SHP77 treated with DMSO at 0.1 percent for 48 hours (cell line): ENCODE measurements around the gene OR1J1.

Experiments
- DNase-seq: peaks from one replicate; lab custom pipeline; 2025; lab: John Stamatoyannopoulos, UW

OR1J1 gene

DNA sequence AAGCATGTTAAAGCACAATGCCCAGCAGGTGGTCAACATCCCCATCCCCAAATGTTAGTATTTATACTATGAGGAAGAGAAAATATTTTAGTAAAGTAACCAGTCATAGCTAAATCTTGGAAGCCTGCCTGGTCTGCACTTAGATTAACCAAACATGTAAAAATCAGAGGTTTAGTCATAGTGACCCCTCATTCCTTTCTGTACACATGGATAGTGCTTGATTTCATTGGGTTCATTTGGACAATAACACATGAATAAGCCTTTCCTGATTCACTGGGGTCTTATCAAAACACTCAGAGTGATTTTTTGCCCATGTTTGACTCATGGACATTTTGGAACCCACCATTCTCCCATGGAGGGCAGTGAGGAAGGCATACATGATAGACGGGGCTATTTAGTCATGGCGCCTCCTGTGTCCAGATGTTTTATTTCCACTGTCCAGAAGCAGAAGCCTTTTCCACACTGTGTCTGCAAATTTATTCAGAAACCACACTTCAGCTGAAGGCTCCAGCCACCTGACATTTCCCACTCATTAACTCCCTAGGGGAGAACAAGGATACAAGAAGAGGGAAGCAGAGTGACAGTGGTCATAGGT is 32.5 kb downstream of the OR1J1 start:
- DNase-seq, result no peak

DNA sequence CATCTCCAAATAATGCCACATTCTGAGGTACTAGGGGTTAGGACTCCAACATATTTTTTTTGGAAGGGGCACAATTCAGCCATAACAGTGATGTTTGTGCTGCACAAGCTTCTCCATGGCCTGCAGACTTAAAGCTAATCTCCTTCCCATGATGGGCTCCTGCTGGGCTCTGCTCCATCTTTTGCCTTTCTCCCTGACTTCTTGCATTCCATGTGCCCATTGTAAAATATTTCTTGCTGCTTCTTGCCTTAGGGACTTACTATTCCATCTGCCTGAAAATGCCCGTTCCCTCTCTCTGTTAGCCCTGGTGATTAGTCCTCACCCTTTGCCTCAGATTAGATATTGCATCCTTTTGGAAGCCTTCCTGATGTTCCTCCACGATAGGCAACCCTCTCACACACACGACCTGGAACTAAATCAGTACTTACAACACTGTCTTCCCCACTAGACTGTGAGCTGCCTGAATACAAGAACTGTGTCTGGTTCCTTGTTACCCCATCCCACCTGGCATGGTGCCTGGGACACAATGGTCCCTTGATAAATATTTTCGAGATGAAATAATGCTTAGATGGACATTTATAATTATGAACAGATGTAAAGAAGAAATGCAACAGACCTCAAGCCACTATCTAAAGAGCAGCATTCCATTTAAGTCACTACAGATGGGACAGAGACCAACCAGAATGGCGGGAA is 33.5 kb downstream of the OR1J1 start:
- DNase-seq, result no peak

DNA sequence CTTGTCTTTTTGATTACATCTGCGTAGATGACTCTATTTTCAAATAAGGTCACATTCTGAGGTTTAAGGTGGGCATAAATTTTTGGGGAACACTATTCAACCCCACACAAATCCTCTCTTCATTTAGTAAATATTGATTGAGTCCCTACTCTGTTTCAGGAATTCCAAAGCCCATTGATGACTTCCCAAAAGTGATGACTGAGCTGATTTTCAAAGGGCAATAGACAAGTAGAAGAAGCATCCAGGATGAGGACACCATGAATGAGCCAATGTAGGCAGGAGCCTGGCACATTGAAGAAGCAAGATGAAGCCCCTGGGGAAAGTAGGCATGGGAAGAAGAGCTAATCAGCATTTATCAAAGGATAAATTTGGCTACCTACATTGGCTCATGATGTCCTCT is 35.2 kb downstream of the OR1J1 start:
- no peak for DNase-seq
